ENCODE results near the gene FBXL19. TPM values are rescaled to one million over a fixed set of nuclear protein-coding genes. Genes with fewer than 3 reads are reported as not detected.

FBXL19 gene
- total and polyA plus RNA-seq, 9 of the 15 experiments (the other 6 are each of a cell fraction or from before 2014, with no cell fraction given): 0.13 to 48.0 (median 13.5) TPM; not detected in 1

DNA sequence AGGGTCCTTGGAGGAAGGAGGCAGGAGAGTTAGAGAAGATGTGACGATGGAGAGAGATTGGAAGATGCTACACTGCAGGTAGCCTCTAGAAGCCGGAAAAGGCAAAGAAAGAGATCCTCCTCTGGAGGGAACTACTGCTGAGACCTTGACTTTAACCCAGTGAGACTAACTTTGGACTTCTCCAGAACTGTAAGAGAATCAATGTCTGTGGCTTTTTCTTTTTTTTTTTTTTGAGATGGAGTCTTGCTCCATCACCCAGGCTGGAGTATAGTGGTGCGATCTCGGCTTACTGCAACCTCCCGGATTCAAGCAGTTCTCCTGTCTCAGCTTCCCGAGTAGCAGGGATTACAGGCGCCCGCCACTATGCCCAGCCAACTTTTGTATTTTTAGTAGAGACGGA, 38.2 kb upstream of the FBXL19 start:
- FAIRE-seq (no peak), DNase-seq (ENCODE audit: extremely low read depth in 1 of 4, low spot score in 3 of 4) (no peak), ATAC-seq (no peak)
- H3K36me3 ChIP-seq (ENCODE audit: control insufficient read depth, insufficient read depth, low read length): peaks cover 45% of the 10 kb centered on the region; the same call in 2 of the 3 replicates
- no TSS peak for BruUV-seq (replicated peaks)
- 89% methylated on average over 6 of the region's 9 CpGs for WGBS (ENCODE audit: insufficient coverage, low coverage, missing lambda C conversion rate)
- H3K79me2 ChIP-seq (ENCODE audit: control insufficient read depth, insufficient read depth, low read length): no peaks in the 10 kb centered on the region
- ChIA-PET CTCF (ENCODE audit: low intra/inter-chr PET ratio) (no interaction called here), POLR2A (interaction anchor here (1.4 kb wide), 1 partner anchor 11 kb away, joined by 4 read pairs; no protein-coding TSS in a partner anchor)
- H3K27ac ChIP-seq (ENCODE audit: extremely low read depth, low read depth, low read length): no peak overlapping the region
- H3K9me3 ChIP-seq (replicated peaks; ENCODE audit: control insufficient read depth, insufficient read depth, low read depth, low read length): no peaks in the 10 kb centered on the region
- intact Hi-C loops (cut with micrococcal nuclease) (no loop called here), in situ Hi-C loops (cut with MboI) (no loop called here)
- H3K9me1 ChIP-seq (ENCODE audit: control insufficient read depth, insufficient read depth, low read length): no peaks in the 10 kb centered on the region
- H3K27me3 ChIP-seq (ENCODE audit: control insufficient read depth in 2 of 2, insufficient read depth in 2 of 2, low read length in 2 of 2): no peaks in the 10 kb centered on the region
- no peak overlapping the region for H3K4me2 ChIP-seq (ENCODE audit: insufficient read depth, low read length)
- H3K9ac ChIP-seq (ENCODE audit: insufficient read depth in 1 of 2, low read depth in 2 of 2, low read length in 2 of 2): no peak overlapping the region
- TF ChIP-seq, protein P1, sequence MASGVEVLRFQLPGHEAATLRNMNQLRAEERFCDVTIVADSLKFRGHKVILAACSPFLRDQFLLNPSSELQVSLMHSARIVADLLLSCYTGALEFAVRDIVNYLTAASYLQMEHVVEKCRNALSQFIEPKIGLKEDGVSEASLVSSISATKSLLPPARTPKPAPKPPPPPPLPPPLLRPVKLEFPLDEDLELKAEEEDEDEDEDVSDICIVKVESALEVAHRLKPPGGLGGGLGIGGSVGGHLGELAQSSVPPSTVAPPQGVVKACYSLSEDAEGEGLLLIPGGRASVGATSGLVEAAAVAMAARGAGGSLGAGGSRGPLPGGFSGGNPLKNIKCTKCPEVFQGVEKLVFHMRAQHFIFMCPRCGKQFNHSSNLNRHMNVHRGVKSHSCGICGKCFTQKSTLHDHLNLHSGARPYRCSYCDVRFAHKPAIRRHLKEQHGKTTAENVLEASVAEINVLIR (CRISPR knock-in tag; IDR thresholded peaks at IDR 0.05): no peak
- TF ChIP-seq ZNF224 (CRISPR knock-in tag; IDR thresholded peaks at IDR 0.05) (no peak), NFIC (IDR thresholded peaks at IDR 0.05) (no peak), CBFA2T2 (conservative IDR thresholded peaks at IDR 0.05) (no peak), TRIM24 (IDR thresholded peaks at IDR 0.05) (no peak)
- H3K4me1 ChIP-seq (replicated peaks in 1 of 2; ENCODE audit: control insufficient read depth in 2 of 2, insufficient read depth in 2 of 2, low read length in 2 of 2): peaks cover 0 to 9% of the 10 kb centered on the region in 2 experiments; a peak in 2 of 5 replicates
- H3K4me3 ChIP-seq: no peak overlapping the region
- no peak overlapping the region for H2AFZ ChIP-seq (ENCODE audit: low read depth, low read length)
- H4K20me1 ChIP-seq (replicated peaks; ENCODE audit: control insufficient read depth, insufficient read depth, low read length): no peaks in the 10 kb centered on the region

DNA sequence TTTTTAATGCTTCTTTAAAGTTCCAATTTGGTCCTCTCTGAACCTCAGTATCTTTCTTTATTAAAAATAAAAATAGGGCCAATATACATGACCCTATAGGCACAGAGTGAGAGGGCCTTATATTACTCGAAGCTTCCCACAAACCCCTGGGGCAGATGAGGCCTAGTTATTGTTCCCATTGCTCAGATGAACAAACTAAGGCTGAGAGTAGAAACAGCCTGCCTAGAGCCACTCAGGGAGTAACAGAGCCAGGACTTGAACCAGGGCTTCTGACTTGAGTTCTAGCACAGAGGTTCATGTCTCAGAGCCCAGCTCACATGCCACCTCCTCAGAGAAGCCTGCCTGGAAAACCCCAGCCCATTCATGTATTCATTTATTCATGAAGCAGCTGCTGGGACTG, 37.2 kb upstream of the FBXL19 start:
- Histone ChIP-seq H3K4me3 (no peak overlapping the region), H3K27ac (ENCODE audit: extremely low read depth, low read depth, low read length) (no peak overlapping the region), H3K36me3 (ENCODE audit: control insufficient read depth, insufficient read depth, low read length) (peaks cover 48% of the 10 kb centered on the region; the same call in 2 of the 3 replicates), H3K9me3 (replicated peaks; ENCODE audit: control insufficient read depth, insufficient read depth, low read depth, low read length) (no peaks in the 10 kb centered on the region), H3K27me3 (ENCODE audit: control insufficient read depth in 2 of 2, insufficient read depth in 2 of 2, low read length in 2 of 2) (no peaks in the 10 kb centered on the region), H3K4me1 (replicated peaks in 1 of 2; ENCODE audit: control insufficient read depth in 2 of 2, insufficient read depth in 2 of 2, low read length in 2 of 2) (peaks cover 0 to 9% of the 10 kb centered on the region in 2 experiments; a peak in 2 of 5 replicates), H3K9ac (ENCODE audit: insufficient read depth in 1 of 2, low read depth in 2 of 2, low read length in 2 of 2) (no peak overlapping the region), H3K79me2 (ENCODE audit: control insufficient read depth, insufficient read depth, low read length) (no peaks in the 10 kb centered on the region), H2AFZ (ENCODE audit: low read depth, low read length) (no peak overlapping the region), H4K20me1 (replicated peaks; ENCODE audit: control insufficient read depth, insufficient read depth, low read length) (no peaks in the 10 kb centered on the region), H3K4me2 (ENCODE audit: insufficient read depth, low read length) (no peak overlapping the region), H3K9me1 (ENCODE audit: control insufficient read depth, insufficient read depth, low read length) (no peaks in the 10 kb centered on the region)
- ATAC-seq (no peak), FAIRE-seq (no peak), DNase-seq (ENCODE audit: extremely low read depth in 1 of 4, low spot score in 3 of 4) (no peak)
- TF ChIP-seq PHF20 (IDR thresholded peaks at IDR 0.05; ENCODE audit: partially characterized antibody): no peak
- TF ChIP-seq ZNF41 (CRISPR knock-in tag; conservative IDR thresholded peaks at IDR 0.05): no peak
- TF ChIP-seq BCOR (IDR thresholded peaks at IDR 0.05): peak; percentile 65
- TF ChIP-seq, protein P2, sequence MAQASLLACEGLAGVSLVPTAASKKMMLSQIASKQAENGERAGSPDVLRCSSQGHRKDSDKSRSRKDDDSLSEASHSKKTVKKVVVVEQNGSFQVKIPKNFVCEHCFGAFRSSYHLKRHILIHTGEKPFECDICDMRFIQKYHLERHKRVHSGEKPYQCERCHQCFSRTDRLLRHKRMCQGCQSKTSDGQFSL (CRISPR knock-in tag; IDR thresholded peaks at IDR 0.05): no peak
- TF ChIP-seq, protein P2 (tag; IDR thresholded peaks at IDR 0.05): no peak
- TF ChIP-seq RBM25 (IDR thresholded peaks at IDR 0.05; ENCODE audit: low read depth, low read length, severe bottlenecking): peak; percentile 70
- TF ChIP-seq CBFB (CRISPR knock-in tag; IDR thresholded peaks at IDR 0.05): no peak
- TF ChIP-seq FIP1L1 (IDR thresholded peaks at IDR 0.05; ENCODE audit: low read depth, low read length, poor library complexity, severe bottlenecking): no peak
- TF ChIP-seq ELF4 (CRISPR knock-in tag; IDR thresholded peaks at IDR 0.05): no peak
- TF ChIP-seq ADNP (tag; IDR thresholded peaks at IDR 0.05): 0 out of 2 replicates have a peak, but pooled peaks have one; percentile 30
- POLR2A ChIA-PET: interaction anchor here (1.4 kb wide), 1 partner anchor 12 kb away, joined by 4 read pairs; no protein-coding TSS in a partner anchor
- BruUV-seq (replicated peaks): no TSS peak
- in situ Hi-C loops (cut with MboI): no loop called here
- 71% methylated on average over 1 of the region's 1 CpG for WGBS (ENCODE audit: insufficient coverage, low coverage, missing lambda C conversion rate)
- CTCF ChIA-PET (ENCODE audit: low intra/inter-chr PET ratio): no interaction called here
- intact Hi-C loops (cut with micrococcal nuclease): no loop called here

Data from K562 (cell line).